Parathyroid adenoma (tissue), 2 donors: ENCODE measurements around the gene FAM3A.
"Not testable (repeated sequence)": the region's sequence is repeated elsewhere in the genome, so short reads cannot be mapped to it uniquely, and the experiment has no call there.

Experiments
- H2AFZ ChIP-seq: fragments of 300-600 bp; sonication (generic); one replicate; pipeline ENCODE4 v1.7.0; 2017; ENCODE audit warnings: antibody characterized with exemption, mild to moderate bottlenecking
- H3K27ac ChIP-seq: fragments of 300-600 bp; sonication (generic); one replicate; pipeline ENCODE4 v1.7.0; 2017
- H3K27me3 ChIP-seq: fragments of 300-600 bp; sonication (generic); one replicate; pipeline ENCODE4 v1.7.0; 2017; ENCODE audit warnings: low read length; ENCODE audit not compliant: control insufficient read depth, insufficient read depth
- H3K36me3 ChIP-seq: fragments of 300-600 bp; sonication (generic); one replicate; pipeline ENCODE4 v1.7.0; 2017; ENCODE audit warnings: low read length; ENCODE audit not compliant: control insufficient read depth, insufficient read depth
- H3K4me1 ChIP-seq: fragments of 300-600 bp; sonication (generic); one replicate; pipeline ENCODE4 v1.7.0; 2017; ENCODE audit warnings: control low read depth
- H3K4me2 ChIP-seq: fragments of 300-600 bp; sonication (generic); one replicate; pipeline ENCODE4 v1.7.0; 2017; ENCODE audit warnings: low read length
- H3K4me3 ChIP-seq: fragments of 300-600 bp; sonication (generic); one replicate; pipeline ENCODE4 v1.7.0; 2017; ENCODE audit warnings: low read depth, low read length
- H3K79me2 ChIP-seq: fragments of 300-600 bp; sonication (generic); one replicate; pipeline ENCODE4 v1.7.0; 2017; ENCODE audit warnings: control low read depth
- H3K9ac ChIP-seq: fragments of 300-600 bp; sonication (generic); one replicate; pipeline ENCODE4 v1.7.0; 2017; ENCODE audit warnings: mild to moderate bottlenecking
- H3K9me3 ChIP-seq: fragments of 300-600 bp; sonication (generic); one replicate; pipeline ENCODE4 v1.7.0; 2017; ENCODE audit warnings: low read length; ENCODE audit not compliant: control insufficient read depth
- TF ChIP-seq, protein P1 (sequence below): fragments of 300-600 bp; sonication (generic); IDR thresholded peaks from one replicate; pipeline ENCODE4 v1.7.0; 2017; ENCODE audit warnings: antibody characterized with exemption, mild to moderate bottlenecking
- donor health status: primary hyperparathyroidism.

The FAM3A gene

GRCh38 chrX:154502098-154502497 is 13.9 kb downstream of the FAM3A start:
- Histone ChIP-seq H3K4me2 (no peak overlapping the region), H3K9me3 (no peaks in the 10 kb centered on the region), H3K79me2 (no peaks in the 10 kb centered on the region), H3K27ac (no peak overlapping the region), H3K4me3 (no peak overlapping the region), H2AFZ (no peak overlapping the region), H3K4me1 (no peaks in the 10 kb centered on the region), H3K27me3 (no peaks in the 10 kb centered on the region), H3K36me3 (no peaks in the 10 kb centered on the region), H3K9ac (no peak overlapping the region)
- TF ChIP-seq, protein P1, sequence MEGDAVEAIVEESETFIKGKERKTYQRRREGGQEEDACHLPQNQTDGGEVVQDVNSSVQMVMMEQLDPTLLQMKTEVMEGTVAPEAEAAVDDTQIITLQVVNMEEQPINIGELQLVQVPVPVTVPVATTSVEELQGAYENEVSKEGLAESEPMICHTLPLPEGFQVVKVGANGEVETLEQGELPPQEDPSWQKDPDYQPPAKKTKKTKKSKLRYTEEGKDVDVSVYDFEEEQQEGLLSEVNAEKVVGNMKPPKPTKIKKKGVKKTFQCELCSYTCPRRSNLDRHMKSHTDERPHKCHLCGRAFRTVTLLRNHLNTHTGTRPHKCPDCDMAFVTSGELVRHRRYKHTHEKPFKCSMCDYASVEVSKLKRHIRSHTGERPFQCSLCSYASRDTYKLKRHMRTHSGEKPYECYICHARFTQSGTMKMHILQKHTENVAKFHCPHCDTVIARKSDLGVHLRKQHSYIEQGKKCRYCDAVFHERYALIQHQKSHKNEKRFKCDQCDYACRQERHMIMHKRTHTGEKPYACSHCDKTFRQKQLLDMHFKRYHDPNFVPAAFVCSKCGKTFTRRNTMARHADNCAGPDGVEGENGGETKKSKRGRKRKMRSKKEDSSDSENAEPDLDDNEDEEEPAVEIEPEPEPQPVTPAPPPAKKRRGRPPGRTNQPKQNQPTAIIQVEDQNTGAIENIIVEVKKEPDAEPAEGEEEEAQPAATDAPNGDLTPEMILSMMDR = no peak

DNA sequence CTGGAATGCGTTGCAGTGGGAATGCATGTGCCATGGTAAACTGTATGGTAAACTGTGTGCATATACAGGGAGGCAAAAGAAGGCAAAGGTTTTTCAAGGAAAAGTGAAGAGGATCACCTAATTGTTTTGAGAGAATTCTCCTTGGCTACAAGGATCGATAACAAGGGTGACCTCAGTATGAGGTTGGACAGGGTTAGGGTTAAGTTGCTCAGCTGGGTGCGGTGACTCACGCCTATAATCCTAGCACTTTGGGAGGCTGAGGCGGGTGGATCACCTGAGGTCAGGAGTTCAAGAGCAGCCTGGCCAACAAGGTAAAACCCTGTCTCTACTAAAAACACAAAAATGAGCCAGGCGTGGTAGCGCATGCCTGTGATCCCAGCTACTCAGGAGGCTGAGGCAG is 14.6 kb downstream of the FAM3A start:
- not testable (repeated sequence) for H3K36me3 ChIP-seq, H3K27me3 ChIP-seq, H3K4me2 ChIP-seq, H3K9me3 ChIP-seq, H3K4me1 ChIP-seq, H3K27ac ChIP-seq, H2AFZ ChIP-seq, H3K79me2 ChIP-seq, H3K4me3 ChIP-seq, H3K9ac ChIP-seq

- H3K4me1 ChIP-seq, H3K4me2 ChIP-seq, H3K36me3 ChIP-seq, H3K9ac ChIP-seq, H3K27ac ChIP-seq, H3K79me2 ChIP-seq, H3K27me3 ChIP-seq, H3K9me3 ChIP-seq, H3K4me3 ChIP-seq: not testable (repeated sequence)
- peak overlapping the region; percentile 60 for H2AFZ ChIP-seq
These were observed 19.4 kb downstream of the FAM3A start for GRCh38 chrX:154496591-154497137.

DNA sequence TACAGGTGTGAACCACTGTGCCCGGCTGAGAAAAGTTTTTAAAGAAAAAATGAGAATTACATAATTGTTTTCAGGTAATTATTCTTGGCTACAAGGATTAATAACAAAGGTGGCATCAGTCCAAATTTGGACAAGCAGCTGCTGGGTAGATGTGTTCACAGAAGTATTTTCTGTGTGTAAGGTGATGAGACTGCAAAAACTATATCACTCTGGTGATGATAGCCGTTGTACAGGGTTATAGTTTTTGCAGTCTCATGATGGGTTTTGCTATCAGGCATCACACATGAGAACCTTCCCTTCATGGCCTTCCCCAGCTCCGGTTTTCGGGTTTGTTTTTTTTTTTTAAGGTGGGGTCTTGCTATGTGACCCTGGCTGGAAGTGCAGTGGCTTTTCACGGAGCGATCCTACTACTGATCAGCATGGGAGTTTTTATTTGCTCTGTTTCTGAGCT is 20.5 kb downstream of the FAM3A start:
- no peak overlapping the region for H3K4me3 ChIP-seq
- H3K9me3 ChIP-seq = no peaks in the 10 kb centered on the region
- TF ChIP-seq, protein P1 = no peak
- H3K79me2 ChIP-seq = no peaks in the 10 kb centered on the region
- no peaks in the 10 kb centered on the region for H3K36me3 ChIP-seq
- H3K9ac ChIP-seq = no peak overlapping the region
- no peak overlapping the region for H2AFZ ChIP-seq
- no peak overlapping the region for H3K27ac ChIP-seq
- H3K27me3 ChIP-seq = no peaks in the 10 kb centered on the region
- no peak overlapping the region for H3K4me2 ChIP-seq
- no peaks in the 10 kb centered on the region for H3K4me1 ChIP-seq

DNA sequence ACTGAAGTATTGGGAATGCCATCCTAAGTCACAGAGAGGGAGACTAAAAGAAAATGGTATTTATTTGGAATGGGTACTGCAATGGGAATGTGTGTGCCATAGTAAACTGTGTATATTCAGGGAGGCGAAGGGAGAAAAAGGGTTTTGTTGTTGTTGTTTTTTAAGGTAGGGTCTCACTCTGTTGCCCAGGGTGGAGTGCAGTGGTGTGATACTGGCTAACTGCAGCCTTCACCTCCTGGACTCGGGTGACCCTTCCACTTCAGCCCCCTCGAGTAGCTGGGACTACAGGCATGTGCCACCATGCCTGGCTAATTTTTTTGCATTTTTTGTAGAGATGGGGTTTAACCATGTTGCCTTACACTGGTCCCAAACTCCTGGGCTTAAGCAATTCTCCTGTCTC is 21.3 kb downstream of the FAM3A start:
- Histone ChIP-seq H3K4me1 (no peaks in the 10 kb centered on the region), H3K36me3 (no peaks in the 10 kb centered on the region), H3K4me2 (no peak overlapping the region), H3K79me2 (no peaks in the 10 kb centered on the region), H3K27me3 (no peaks in the 10 kb centered on the region), H3K9ac (no peak overlapping the region), H3K27ac (no peak overlapping the region), H3K9me3 (no peaks in the 10 kb centered on the region), H2AFZ (no peak overlapping the region), H3K4me3 (no peak overlapping the region)
- TF ChIP-seq, protein P1 = no peak

DNA sequence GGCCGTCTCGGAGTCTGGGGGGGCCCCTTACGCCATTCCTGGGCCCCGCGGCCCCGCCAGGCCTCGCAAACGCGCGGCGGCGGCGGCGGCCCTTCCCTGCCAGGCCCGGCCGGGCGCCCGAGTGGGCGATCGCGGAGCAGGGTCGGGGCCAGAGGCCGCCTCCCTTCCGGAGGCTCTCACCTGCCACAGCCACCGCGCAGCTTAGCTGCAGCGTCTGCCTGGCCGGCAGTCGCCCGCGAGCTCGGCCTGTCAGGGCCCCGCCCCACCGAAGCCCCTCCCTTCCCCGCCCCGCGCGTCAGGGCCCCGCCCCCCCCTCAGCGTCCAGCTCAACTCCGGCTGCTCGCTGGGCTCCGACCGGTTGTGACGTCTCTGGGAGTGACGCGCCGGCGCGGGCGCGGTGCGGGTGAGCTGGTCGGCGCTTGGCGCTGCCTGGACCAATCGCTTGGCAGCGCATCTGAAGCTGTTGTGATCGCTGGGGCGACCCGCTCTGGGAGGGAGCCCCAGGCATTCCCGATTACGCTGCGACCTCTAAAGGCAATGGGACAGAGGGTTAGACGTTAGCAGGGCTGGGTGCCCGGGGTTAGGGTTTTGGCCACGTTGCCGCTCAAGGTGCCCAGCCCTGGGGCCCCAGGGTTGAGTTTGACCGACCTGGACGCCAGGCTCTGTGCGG is 25.5 kb downstream of the FAM3A start, which contains the start of gene SLC10A3:
Gene SLC10A3 (minus strand): TSS at position 216 of the 670 bp plus-strand sequence. CDS start 1,689 bp downstream, outside the sequence.
- Histone ChIP-seq H3K27me3 (no peaks in the 10 kb centered on the region), H3K9ac (no peak within 1 kb of the TSS), H3K4me3 (peak within 1 kb of the TSS; percentile 61)

More for the DNA sequence above, 25.5 kb downstream of the FAM3A start, which contains the start of gene SLC10A3:
- Histone ChIP-seq H3K27ac (peak within 1 kb of the TSS; percentile 86), H3K4me1 (no peaks in the 10 kb centered on the region), H3K36me3 (no peaks in the 10 kb centered on the region), H2AFZ (peak within 1 kb of the TSS; percentile 77), H3K9me3 (no peaks in the 10 kb centered on the region), H3K79me2 (no peaks in the 10 kb centered on the region), H3K4me2 (peak within 1 kb of the TSS; percentile 81)
- TF ChIP-seq, protein P1 = no peak
